Spleen (tissue), 7 donors: ENCODE data around the gene TGM4.

Source experiments
- POLR2A ChIP-seq, 3 donors: fragments of 450-650 bp; IDR thresholded peaks; one replicate each; pipeline ENCODE4 v1.5.1; 2017; ENCODE audit warnings: antibody characterized with exemption in 3 of 3, mild to moderate bottlenecking in 1 of 3
- POLR2AphosphoS5 ChIP-seq, 3 donors: sonication (generic); formaldehyde crosslinking; IDR thresholded peaks; one replicate each; pipeline ENCODE4 v1.5.1; 2017; ENCODE audit warnings: antibody characterized with exemption in 3 of 3
- TF ChIP-seq, protein P1 (sequence below), 11 experiments: fragments of 200-600 bp in 7 of 11; fragments of 450-650 bp in 4 of 11; sonication (generic) in 4 of 11; IDR thresholded peaks in 8 of 11; conservative IDR thresholded peaks in 3 of 11; 1 replicate in 7 of 11; 2 replicates in 4 of 11; pipeline versions ENCODE4 v1.4.0 to v1.8.0; 2016 to 2021; ENCODE audit warnings: antibody characterized with exemption in 11 of 11, inconsistent platforms in 4 of 11, mild to moderate bottlenecking in 1 of 11
- donor health status: DM: no; HTN: no; CAD: no; lungs with moderate emphysema.
- donor health status: DM: no; HTN: no; CAD: no.
- donor health status: DM: no; HTN: no; CAD: no.

DNA sequence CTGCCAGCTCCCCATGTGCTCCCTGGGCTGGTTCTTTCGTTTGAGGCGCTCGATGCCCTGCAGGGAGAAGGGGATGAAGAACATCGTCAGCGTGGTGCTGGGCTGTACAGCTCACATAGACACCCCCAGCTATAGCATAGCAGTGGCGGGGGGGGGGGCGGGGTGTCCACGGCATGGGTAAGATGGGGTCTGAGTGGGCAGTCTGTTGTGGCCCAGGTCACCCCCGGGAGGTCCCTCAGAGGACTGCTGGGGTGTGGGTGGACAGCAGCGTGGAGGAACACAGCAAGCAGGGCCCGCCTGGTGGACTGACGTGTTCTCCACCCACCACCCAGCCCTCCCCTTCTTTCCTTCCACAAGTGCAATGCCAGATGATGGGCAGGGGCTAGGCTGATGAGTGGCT is 43.7 kb downstream of the TGM4 start:
- TF ChIP-seq POLR2A (IDR thresholded peaks at IDR 0.05): no peak
- TF ChIP-seq, protein P1, sequence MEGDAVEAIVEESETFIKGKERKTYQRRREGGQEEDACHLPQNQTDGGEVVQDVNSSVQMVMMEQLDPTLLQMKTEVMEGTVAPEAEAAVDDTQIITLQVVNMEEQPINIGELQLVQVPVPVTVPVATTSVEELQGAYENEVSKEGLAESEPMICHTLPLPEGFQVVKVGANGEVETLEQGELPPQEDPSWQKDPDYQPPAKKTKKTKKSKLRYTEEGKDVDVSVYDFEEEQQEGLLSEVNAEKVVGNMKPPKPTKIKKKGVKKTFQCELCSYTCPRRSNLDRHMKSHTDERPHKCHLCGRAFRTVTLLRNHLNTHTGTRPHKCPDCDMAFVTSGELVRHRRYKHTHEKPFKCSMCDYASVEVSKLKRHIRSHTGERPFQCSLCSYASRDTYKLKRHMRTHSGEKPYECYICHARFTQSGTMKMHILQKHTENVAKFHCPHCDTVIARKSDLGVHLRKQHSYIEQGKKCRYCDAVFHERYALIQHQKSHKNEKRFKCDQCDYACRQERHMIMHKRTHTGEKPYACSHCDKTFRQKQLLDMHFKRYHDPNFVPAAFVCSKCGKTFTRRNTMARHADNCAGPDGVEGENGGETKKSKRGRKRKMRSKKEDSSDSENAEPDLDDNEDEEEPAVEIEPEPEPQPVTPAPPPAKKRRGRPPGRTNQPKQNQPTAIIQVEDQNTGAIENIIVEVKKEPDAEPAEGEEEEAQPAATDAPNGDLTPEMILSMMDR (IDR thresholded peaks at IDR 0.05 in 8 of 11, conservative IDR thresholded peaks at IDR 0.05 in 3 of 11): no peak
- TF ChIP-seq POLR2AphosphoS5 (IDR thresholded peaks at IDR 0.05): peak in 1 of 3 donors; percentile 7
